HG02759 (cell line): ENCODE data around the gene KIAA1191.
"Not testable (repeated sequence)": the region's sequence is repeated elsewhere in the genome, so short reads cannot be mapped to it uniquely, and the experiment has no call there.

Experiments
- ATAC-seq: cut with Tn5 transposase; IDR thresholded peaks from one replicate; pipeline ENCODE4 v1.9.1; 2021; ENCODE audit warnings: mild to moderate bottlenecking, moderate library complexity; ENCODE audit not compliant: unreplicated experiment

Gene KIAA1191

DNA sequence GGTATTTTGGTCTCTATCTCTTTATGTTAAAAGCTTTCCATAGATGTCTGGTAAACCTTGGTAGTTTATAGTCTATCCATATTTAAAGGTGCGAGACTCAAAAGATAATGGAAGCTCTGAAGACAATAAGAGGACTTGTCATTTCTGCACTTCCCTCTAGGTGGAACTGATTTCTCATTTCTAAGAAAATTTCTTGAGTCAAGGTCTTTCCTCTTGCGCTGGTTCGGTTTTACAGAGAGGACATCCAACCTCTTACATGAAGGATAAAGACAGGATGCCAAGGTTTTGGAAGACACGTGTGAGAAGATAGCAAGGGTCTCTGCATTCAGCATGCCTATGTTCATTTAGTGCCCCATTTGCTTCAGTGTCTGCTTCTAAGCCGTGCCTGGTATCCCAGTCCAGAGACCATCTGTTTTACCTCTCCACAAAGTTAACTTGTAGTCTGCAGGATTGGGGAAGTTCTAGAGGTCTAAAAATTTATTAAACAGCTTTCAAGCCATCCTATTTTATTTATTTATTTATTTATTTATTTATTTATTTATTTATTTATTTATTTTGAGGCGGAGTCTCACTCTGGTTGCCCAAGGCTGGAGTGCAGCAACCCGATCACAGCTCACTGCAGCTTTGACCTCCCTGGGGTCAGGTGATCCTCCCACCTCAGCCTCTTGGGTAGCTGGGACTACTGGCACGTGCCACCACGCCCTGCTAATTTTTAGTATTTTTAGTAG is 41.6 kb downstream of the KIAA1191 start:
- no peak for ATAC-seq

DNA sequence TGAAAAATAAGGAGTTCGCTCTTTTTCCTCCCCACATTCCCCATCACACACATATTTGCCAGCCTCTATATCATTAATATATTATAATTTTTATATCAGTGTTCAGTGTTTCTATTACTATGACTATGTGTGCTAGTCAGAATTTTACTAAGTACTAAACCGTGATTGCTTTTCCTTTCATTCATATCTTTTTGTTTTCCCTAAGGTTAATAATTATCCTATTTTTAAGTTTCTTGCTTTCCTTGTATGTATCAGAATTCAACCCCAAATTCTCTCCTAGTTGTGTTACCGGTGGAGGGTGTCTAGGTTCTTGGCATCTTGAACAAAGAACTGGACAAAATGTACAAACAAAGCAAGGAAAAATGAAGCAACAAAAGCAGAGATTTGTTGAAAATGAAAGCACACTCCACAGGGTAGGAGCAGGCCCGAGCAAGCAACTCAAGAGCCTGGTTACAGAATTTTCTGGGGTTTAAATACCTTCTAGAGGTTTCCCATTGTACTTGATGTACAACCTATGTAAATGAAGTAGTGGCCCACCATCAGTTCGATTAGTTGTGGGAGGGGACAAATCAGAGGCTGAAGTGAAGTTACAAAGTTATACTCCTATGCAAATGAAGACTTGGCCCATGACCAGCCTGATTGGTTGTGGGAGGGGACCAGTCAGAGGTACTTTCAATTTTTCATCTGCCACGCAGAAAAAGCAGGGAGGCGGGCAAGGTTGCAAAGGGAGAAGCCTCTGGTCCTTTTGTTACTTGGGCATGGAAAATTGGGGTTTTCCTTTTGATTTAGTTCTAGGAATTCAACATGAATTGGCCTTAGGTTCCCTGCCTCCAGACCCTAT is 43.8 kb downstream of the KIAA1191 start:
- ATAC-seq, result no peak

DNA sequence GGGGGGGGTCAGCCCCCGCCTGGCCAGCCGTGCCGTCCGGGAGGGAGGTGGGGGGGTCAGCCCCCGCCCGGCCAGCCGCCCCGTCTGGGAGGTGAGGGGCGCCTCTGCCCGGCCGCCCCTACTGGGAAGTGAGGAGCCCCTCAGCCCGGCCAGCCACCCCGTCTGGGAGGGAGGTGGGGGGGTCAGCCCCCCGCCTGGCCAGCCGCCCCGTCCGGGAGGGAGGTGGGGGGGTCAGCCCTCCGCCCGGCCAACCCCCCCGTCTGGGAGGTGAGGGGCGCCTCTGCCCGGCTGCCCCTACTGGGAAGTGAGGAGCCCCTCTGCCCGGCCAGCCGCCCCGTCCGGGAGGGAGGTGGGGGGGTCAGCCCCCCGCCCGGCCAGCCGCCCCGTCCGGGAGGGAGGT is 56.2 kb downstream of the KIAA1191 start:
- ATAC-seq, result not testable (repeated sequence)
